ENCODE measurements around the gene CTIF.

CTIF gene

GRCh38 chr18:48575658-48576456 lies 37.0 kb downstream of the CTIF start:
- no peak for DNase-seq

GRCh38 chr18:48576457-48576771 lies 37.6 kb downstream of the CTIF start:
- no peak for DNase-seq

GRCh38 chr18:48577478-48578190 lies 38.8 kb downstream of the CTIF start:
- no peak for DNase-seq

- DNase-seq: no peak
Measured at GRCh38 chr18:48578289-48578688, 39.5 kb downstream of the CTIF start.

- DNase-seq: no peak
Measured at GRCh38 chr18:48580066-48580465, 41.2 kb downstream of the CTIF start.

- no peak for DNase-seq
Measured at GRCh38 chr18:48580782-48581181, 42.0 kb downstream of the CTIF start.

- DNase-seq: no peak
Measured at GRCh38 chr18:48581206-48581605, 42.4 kb downstream of the CTIF start.

- no peak for DNase-seq
Measured at GRCh38 chr18:48581941-48582340, 43.1 kb downstream of the CTIF start.

GRCh38 chr18:48582946-48583345 lies 44.1 kb downstream of the CTIF start:
- DNase-seq: no peak

GRCh38 chr18:48583573-48583972 lies 44.7 kb downstream of the CTIF start:
- no peak for DNase-seq

GRCh38 chr18:48589797-48590519 lies 51.1 kb downstream of the CTIF start:
- no peak for DNase-seq

- peak; percentile 94 for DNase-seq
Measured at GRCh38 chr18:48590678-48591077, 51.8 kb downstream of the CTIF start.

- DNase-seq: no peak
Measured at GRCh38 chr18:48592540-48593171, 53.8 kb downstream of the CTIF start.

GRCh38 chr18:48594471-48595094 lies 55.8 kb downstream of the CTIF start:
- no peak for DNase-seq

GRCh38 chr18:48595703-48596218 lies 56.9 kb downstream of the CTIF start:
- no peak for DNase-seq

- DNase-seq: no peak
Measured at GRCh38 chr18:48597110-48597509, 58.3 kb downstream of the CTIF start.

- DNase-seq: no peak
Measured at GRCh38 chr18:48597671-48598070, 58.8 kb downstream of the CTIF start.

- DNase-seq: no peak
Measured at GRCh38 chr18:48599391-48599790, 60.6 kb downstream of the CTIF start.

- no peak for DNase-seq
Measured at GRCh38 chr18:48600046-48600445, 61.2 kb downstream of the CTIF start.

GRCh38 chr18:48600456-48601090 lies 61.7 kb downstream of the CTIF start:
- peak; percentile 60 for DNase-seq

- DNase-seq: no peak
Measured at GRCh38 chr18:48601343-48601742, 62.5 kb downstream of the CTIF start.

Measured in fibroblast of skin of abdomen (primary cell).